ENCODE results near the gene EFNA4.

The EFNA4 gene

DNA sequence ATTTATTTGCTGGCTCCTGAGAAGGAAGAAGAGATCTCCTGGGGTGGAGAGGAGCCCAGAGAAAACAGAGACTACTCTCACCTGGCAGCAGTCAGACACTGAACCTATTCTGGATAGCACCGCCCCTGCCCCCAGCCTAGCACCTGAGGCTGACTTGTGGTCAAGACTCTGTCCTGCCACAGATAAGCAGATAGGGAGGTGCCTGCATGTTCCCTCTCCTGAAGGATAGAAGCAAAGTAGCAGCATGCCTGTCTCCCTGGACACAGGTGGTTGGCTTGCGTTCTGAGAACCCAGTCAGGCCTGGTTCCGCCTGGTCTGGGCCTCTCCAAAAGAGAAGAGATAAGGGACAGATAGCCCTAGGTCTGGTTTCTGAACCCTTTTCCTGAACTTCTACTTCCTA, 13.8 kb downstream of the EFNA4 start:
- H3K4me3 ChIP-seq (ENCODE audit: low read length in 2 of 2), result no peak overlapping the region
- peaks cover 37% of the 10 kb centered on the region for H3K4me1 ChIP-seq (ENCODE audit: control insufficient read depth, insufficient read depth, low read length)
- H3K27ac ChIP-seq (ENCODE audit: low read length), result no peak overlapping the region
- H3K9ac ChIP-seq (ENCODE audit: low read length in 2 of 2), result no peak overlapping the region
- H3K27me3 ChIP-seq (ENCODE audit: control insufficient read depth in 1 of 2, insufficient read depth in 2 of 2, low read length in 2 of 2), result peaks cover 26 to 35% of the 10 kb centered on the region in 2 donors
- no peaks in the 10 kb centered on the region for H3K36me3 ChIP-seq (ENCODE audit: control insufficient read depth in 2 of 2, insufficient read depth in 2 of 2, low read length in 2 of 2)
- H3K9me3 ChIP-seq (ENCODE audit: control insufficient read depth in 2 of 2, low read length in 2 of 2), result no peaks in the 10 kb centered on the region

DNA sequence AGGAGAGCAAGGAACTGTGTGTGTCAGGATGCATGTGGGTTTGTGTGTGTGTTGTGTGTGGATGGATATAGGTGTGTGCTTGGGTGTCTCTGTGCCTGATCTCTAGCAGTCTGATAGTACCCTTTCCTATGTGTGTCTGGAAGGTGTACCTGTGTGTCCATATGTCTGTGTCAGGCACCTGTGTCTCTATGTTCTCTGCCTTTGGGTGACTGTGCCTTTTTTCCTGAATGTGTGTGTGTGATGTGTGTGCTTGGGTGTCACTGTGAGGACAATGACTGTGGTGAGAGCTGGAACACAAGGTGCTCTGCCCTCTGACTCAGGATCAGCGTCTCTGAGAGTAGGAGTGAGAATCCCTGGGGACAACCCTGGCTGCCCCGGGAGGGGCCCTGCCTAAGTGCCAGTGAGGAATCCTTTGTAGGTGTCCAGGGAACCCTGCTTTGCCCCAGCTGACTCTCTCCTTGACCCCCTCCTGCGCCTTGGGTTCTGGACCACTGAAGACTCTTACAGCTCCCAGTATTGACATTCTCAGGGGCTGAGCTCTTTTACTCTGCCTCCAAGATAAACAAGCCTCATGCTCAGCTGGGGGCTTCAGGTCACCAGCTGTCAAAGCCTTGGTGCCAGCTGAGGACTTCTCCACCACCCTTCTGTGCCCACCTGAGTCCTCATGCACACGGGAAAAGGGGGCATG, 14.4 kb downstream of the EFNA4 start:
- H3K9me3 ChIP-seq (ENCODE audit: control insufficient read depth in 2 of 2, low read length in 2 of 2), result no peaks in the 10 kb centered on the region
- H3K27me3 ChIP-seq (ENCODE audit: control insufficient read depth in 1 of 2, insufficient read depth in 2 of 2, low read length in 2 of 2), result peaks cover 32 to 40% of the 10 kb centered on the region in 2 donors
- H3K4me1 ChIP-seq (ENCODE audit: control insufficient read depth, insufficient read depth, low read length), result peaks cover 43% of the 10 kb centered on the region
- peak overlapping the region in 1 of 2 donors; percentile 64 for H3K4me3 ChIP-seq (ENCODE audit: low read length in 2 of 2)
- H3K36me3 ChIP-seq (ENCODE audit: control insufficient read depth in 2 of 2, insufficient read depth in 2 of 2, low read length in 2 of 2), result no peaks in the 10 kb centered on the region
- H3K27ac ChIP-seq (ENCODE audit: low read length), result no peak overlapping the region
- H3K9ac ChIP-seq (ENCODE audit: low read length in 2 of 2), result no peak overlapping the region

GRCh38 chr1:155078469-155079209, 15.1 kb downstream of the EFNA4 start, which contains the start of gene EFNA3:
Gene EFNA3, plus strand, starts transcription at chr1:155078837. Its CDS starts 105 bp downstream, at chr1:155078942.
- Histone ChIP-seq H3K27ac (ENCODE audit: low read length) (no peak within 1 kb of the TSS), H3K4me1 (ENCODE audit: control insufficient read depth, insufficient read depth, low read length) (peaks cover 44% of the 10 kb centered on the region), H3K9me3 (ENCODE audit: control insufficient read depth in 2 of 2, low read length in 2 of 2) (no peaks in the 10 kb centered on the region), H3K27me3 (ENCODE audit: control insufficient read depth in 1 of 2, insufficient read depth in 2 of 2, low read length in 2 of 2) (peaks cover 39 to 48% of the 10 kb centered on the region in 2 donors), H3K9ac (ENCODE audit: low read length in 2 of 2) (no peak within 1 kb of the TSS), H3K4me3 (ENCODE audit: low read length in 2 of 2) (peak within 1 kb of the TSS; percentile 14 to 64), H3K36me3 (ENCODE audit: control insufficient read depth in 2 of 2, insufficient read depth in 2 of 2, low read length in 2 of 2) (no peaks in the 10 kb centered on the region)

DNA sequence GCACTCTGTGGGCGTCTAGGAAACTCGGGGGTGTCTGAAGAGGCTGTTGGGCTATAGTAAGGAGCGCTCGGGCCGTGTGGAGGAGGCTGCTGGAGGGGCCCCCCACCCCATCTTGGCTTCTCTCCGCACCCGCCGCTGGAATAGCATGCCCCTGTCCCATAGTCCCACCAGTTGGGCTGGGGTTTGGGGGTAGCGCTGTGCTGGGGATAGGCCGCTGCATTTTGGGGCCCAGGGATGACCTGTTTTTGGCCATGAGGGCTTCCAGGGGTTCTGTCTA, 15.6 kb downstream of the EFNA4 start:
- H3K4me1 ChIP-seq (ENCODE audit: control insufficient read depth, insufficient read depth, low read length), result peaks cover 45% of the 10 kb centered on the region
- H3K9ac ChIP-seq (ENCODE audit: low read length in 2 of 2), result no peak overlapping the region
- peaks cover 44 to 53% of the 10 kb centered on the region in 2 donors for H3K27me3 ChIP-seq (ENCODE audit: control insufficient read depth in 1 of 2, insufficient read depth in 2 of 2, low read length in 2 of 2)
- H3K36me3 ChIP-seq (ENCODE audit: control insufficient read depth in 2 of 2, insufficient read depth in 2 of 2, low read length in 2 of 2), result no peaks in the 10 kb centered on the region
- no peaks in the 10 kb centered on the region for H3K9me3 ChIP-seq (ENCODE audit: control insufficient read depth in 2 of 2, low read length in 2 of 2)
- peak overlapping the region in 1 of 2 donors; percentile 64 for H3K4me3 ChIP-seq (ENCODE audit: low read length in 2 of 2)
- H3K27ac ChIP-seq (ENCODE audit: low read length), result no peak overlapping the region

GRCh38 chr1:155079487-155080311, 16.2 kb downstream of the EFNA4 start:
- Histone ChIP-seq H3K9me3 (ENCODE audit: control insufficient read depth in 2 of 2, low read length in 2 of 2) (no peaks in the 10 kb centered on the region), H3K9ac (ENCODE audit: low read length in 2 of 2) (no peak overlapping the region), H3K27me3 (ENCODE audit: control insufficient read depth in 1 of 2, insufficient read depth in 2 of 2, low read length in 2 of 2) (peaks cover 48 to 57% of the 10 kb centered on the region in 2 donors), H3K36me3 (ENCODE audit: control insufficient read depth in 2 of 2, insufficient read depth in 2 of 2, low read length in 2 of 2) (no peaks in the 10 kb centered on the region), H3K4me1 (ENCODE audit: control insufficient read depth, insufficient read depth, low read length) (peaks cover 50% of the 10 kb centered on the region), H3K27ac (ENCODE audit: low read length) (no peak overlapping the region), H3K4me3 (ENCODE audit: low read length in 2 of 2) (peak overlapping the region in 1 of 2 donors; percentile 64)

DNA sequence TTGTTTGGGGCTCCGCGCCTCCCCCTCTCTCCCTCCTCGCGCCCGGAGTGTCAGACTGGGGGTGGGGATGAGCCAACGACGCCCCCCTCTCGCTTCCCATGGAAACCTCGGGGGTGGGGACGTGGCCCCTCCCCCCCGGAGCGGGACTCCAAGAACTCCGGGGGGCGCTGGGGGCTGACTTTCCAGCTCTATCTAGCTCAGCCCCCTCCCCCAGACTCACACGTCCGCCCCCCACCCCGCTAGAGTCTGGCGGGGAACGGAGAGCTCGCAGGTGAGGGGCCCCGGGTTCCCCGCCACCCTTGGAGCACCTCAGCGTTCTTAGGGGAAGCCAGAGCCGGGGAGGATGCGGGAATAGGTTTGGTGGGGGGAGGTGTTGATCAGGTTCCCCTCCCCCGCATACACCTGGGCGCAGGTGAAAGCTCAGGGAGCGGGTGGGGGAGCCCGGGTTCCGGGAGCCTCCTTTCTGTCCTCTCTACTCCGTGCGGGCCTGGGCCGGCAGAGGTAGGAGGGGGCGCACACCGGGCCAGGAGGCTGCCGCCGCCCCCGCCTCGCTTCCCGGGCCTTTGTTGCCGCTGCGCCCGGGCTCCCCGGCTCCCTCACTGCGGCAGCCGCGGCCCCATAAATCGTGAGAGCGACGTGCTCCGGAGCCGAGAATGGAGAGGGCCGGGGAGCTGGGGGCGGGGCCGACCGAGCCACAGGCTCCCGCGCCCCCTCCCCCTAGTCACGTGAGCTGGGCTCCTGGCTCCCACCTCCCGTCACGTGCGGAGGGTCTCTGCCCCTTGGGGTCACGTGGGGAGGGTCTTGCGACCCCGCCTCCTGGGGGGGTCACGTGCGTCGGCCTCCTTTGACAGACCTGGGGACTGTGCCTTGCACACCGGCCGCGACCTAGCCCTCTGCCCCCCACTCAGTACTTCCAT, 17.0 kb downstream of the EFNA4 start:
- Histone ChIP-seq H3K27me3 (ENCODE audit: control insufficient read depth in 1 of 2, insufficient read depth in 2 of 2, low read length in 2 of 2) (peaks cover 48 to 57% of the 10 kb centered on the region in 2 donors), H3K36me3 (ENCODE audit: control insufficient read depth in 2 of 2, insufficient read depth in 2 of 2, low read length in 2 of 2) (no peaks in the 10 kb centered on the region), H3K9ac (ENCODE audit: low read length in 2 of 2) (no peak overlapping the region), H3K4me3 (ENCODE audit: low read length in 2 of 2) (peak overlapping the region in 1 of 2 donors; percentile 64), H3K4me1 (ENCODE audit: control insufficient read depth, insufficient read depth, low read length) (peaks cover 53% of the 10 kb centered on the region), H3K9me3 (ENCODE audit: control insufficient read depth in 2 of 2, low read length in 2 of 2) (no peaks in the 10 kb centered on the region), H3K27ac (ENCODE audit: low read length) (no peak overlapping the region)

DNA sequence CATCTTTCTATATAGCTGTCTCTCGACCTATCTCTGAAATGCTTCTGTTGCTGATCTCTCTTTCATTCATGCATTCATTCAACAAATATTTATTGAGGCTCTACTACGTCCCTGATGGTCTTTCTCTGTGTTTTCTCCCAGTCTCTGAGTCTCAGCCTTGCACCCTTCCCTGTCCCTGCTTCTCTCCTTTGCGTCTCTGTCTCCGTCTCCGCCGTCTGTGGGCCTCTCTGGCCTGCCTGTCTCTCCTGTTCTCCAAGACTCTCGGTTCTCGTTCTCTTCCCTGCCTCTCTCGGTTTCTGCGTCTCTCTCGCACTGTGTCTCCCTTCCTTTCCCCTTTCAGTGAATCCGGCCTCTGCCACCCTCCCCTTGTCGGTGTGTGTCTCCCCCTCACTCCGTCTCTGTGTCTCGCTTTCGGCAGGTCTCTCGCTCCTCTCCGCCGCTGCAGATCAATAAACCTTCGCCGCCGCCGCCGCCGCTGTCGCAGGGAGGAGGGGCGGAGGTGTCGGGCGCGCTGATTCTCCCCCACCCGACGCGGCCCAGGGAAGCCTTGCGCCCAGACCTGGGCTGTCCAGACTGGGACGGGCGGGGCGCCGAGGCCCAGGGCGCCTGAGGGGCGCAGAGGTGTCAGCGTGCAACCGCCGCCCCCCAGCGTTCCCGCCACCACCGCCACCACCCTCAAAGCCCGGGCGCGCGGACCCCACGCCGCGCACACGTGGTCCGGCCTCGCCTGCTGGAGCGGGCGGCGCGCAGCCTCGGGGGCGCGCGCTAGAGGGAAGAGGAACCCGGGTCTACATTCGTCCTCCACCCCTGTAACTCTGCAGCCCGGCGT, 18.1 kb downstream of the EFNA4 start:
- H3K9me3 ChIP-seq (ENCODE audit: control insufficient read depth in 2 of 2, low read length in 2 of 2), result no peaks in the 10 kb centered on the region
- peaks cover 48 to 57% of the 10 kb centered on the region in 2 donors for H3K27me3 ChIP-seq (ENCODE audit: control insufficient read depth in 1 of 2, insufficient read depth in 2 of 2, low read length in 2 of 2)
- H3K4me3 ChIP-seq (ENCODE audit: low read length in 2 of 2), result peak overlapping the region in 1 of 2 donors; percentile 49
- peaks cover 61% of the 10 kb centered on the region for H3K4me1 ChIP-seq (ENCODE audit: control insufficient read depth, insufficient read depth, low read length)
- no peaks in the 10 kb centered on the region for H3K36me3 ChIP-seq (ENCODE audit: control insufficient read depth in 2 of 2, insufficient read depth in 2 of 2, low read length in 2 of 2)
- H3K9ac ChIP-seq (ENCODE audit: low read length in 2 of 2), result peak overlapping the region in 1 of 2 donors; percentile 5
- H3K27ac ChIP-seq (ENCODE audit: low read length), result no peak overlapping the region

DNA sequence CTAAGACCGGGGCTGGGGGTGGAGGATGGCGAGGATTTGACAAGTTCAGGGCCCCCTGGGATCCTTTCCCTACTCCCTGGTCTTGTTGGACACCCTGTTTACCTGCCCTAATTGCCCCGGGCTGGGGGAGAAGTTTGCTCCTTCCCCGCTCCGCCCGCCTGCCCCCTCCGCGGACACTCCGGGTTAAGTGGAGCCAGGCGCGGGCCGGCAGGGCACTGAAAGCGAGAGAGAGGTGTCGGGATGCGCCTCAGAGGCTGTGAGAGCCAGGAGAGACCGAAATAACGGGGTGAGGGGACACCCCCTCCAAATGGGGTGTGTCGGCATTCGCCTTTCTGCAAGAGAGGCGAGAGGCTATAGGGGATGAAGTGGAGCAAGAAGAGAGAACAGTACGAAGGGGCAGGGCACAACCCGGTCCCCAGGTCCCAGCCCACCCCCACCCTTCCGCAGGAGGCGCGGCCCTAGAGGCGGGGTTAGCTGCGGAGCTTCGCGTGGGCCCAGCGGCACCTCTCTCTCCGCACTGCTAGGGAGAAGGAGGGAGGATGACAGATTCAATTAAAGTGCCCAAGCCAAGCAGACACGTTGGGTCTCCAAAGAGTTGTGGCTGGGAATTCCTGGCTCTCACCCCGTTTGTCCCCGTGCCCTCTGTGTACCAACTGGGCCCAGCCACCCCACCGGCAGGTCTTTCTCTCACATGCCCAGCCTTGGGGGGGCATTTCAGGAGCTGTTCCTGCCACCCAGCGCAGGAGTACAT, 18.9 kb downstream of the EFNA4 start:
- no peaks in the 10 kb centered on the region for H3K9me3 ChIP-seq (ENCODE audit: control insufficient read depth in 2 of 2, low read length in 2 of 2)
- no peak overlapping the region for H3K9ac ChIP-seq (ENCODE audit: low read length in 2 of 2)
- peaks cover 48 to 57% of the 10 kb centered on the region in 2 donors for H3K27me3 ChIP-seq (ENCODE audit: control insufficient read depth in 1 of 2, insufficient read depth in 2 of 2, low read length in 2 of 2)
- peak overlapping the region in 1 of 2 donors; percentile 49 for H3K4me3 ChIP-seq (ENCODE audit: low read length in 2 of 2)
- H3K4me1 ChIP-seq (ENCODE audit: control insufficient read depth, insufficient read depth, low read length), result peaks cover 61% of the 10 kb centered on the region
- no peak overlapping the region for H3K27ac ChIP-seq (ENCODE audit: low read length)
- no peaks in the 10 kb centered on the region for H3K36me3 ChIP-seq (ENCODE audit: control insufficient read depth in 2 of 2, insufficient read depth in 2 of 2, low read length in 2 of 2)

DNA sequence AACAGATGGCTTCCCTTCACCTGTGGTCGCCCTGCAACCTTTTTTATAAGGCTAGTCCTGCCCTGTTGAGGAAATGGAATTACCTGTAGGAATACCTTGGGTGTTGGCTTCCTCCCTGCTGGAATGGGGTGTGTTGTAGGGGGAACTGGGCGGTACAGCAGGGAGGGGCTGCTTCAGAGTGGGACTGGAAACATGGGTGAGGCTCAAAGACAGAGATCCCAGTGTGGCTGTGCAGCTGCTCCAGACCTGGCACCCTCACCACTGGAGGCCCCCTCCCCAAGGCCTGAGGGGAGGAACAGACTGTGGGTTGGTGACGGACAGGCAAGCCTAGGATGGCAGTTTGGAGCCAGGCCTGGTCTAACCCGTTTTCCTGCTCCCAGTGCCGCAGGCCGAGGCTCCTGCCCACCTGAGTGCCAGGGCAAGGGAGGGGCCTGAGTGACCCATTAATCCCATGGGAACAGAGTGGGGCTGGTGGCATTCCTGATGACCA, 19.6 kb downstream of the EFNA4 start:
- Histone ChIP-seq H3K27me3 (ENCODE audit: control insufficient read depth in 1 of 2, insufficient read depth in 2 of 2, low read length in 2 of 2) (peaks cover 48 to 57% of the 10 kb centered on the region in 2 donors), H3K9ac (ENCODE audit: low read length in 2 of 2) (no peak overlapping the region), H3K9me3 (ENCODE audit: control insufficient read depth in 2 of 2, low read length in 2 of 2) (no peaks in the 10 kb centered on the region), H3K27ac (ENCODE audit: low read length) (no peak overlapping the region), H3K36me3 (ENCODE audit: control insufficient read depth in 2 of 2, insufficient read depth in 2 of 2, low read length in 2 of 2) (no peaks in the 10 kb centered on the region), H3K4me1 (ENCODE audit: control insufficient read depth, insufficient read depth, low read length) (peaks cover 61% of the 10 kb centered on the region), H3K4me3 (ENCODE audit: low read length in 2 of 2) (no peak overlapping the region)

Measured in stomach smooth muscle (tissue), 2 donors.